ENCODE measurements around the gene CAMK2A. TPM values are rescaled to one million over a fixed set of nuclear protein-coding genes. Genes with fewer than 3 reads are reported as not detected.

CAMK2A gene
- total and polyA plus RNA-seq, 2 donors, result 1.8 to 2.6 TPM

DNA sequence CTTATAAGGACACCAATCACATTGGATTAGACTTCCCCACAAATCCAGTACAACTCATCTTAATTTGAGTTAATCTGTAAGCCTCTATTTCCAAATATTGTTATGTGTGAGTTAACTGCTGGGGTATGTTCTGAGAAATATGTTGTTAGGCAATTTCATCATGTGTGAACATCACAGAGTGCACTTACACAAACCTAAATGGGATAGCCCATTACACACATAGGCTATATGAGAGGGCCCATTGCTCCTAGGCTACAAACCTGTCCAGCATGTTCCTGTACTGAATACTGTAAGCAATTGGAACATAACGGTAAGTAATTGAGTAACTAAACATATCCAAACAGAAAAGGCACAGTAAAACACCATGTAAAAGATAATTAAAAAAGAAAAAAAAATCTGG is 32.2 kb upstream of the CAMK2A start:
- H3K36me3 ChIP-seq (ENCODE audit: insufficient read depth), result no peaks in the 10 kb centered on the region

DNA sequence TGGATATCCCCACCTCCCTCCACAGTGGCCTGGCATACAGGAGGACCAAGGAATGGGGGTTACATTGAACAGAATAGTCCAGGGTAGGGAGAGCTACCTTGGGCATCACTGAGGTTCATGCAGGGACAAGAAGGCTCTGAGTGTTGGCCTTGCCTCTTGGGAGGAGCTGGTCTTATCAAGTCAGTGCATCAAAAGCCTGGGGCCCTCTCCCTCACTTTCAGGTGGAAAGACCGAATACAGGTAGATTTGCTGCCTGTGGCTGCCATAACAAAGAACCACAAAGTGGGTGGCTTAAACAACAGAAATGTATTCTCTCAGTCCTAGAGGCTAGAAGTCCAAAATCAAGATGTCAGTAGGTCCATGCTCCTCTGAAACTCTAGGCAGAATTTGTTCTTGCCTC is 31.6 kb upstream of the CAMK2A start:
- H3K27ac ChIP-seq (ENCODE audit: low read depth), result no peak overlapping the region
- no peak overlapping the region for H3K4me3 ChIP-seq (ENCODE audit: low read depth, low read length)
- DNase-seq (ENCODE audit: extremely low spot score), result no peak
- 88% methylated on average over 1 of the region's 1 CpG for WGBS
- no peaks in the 10 kb centered on the region for H3K4me1 ChIP-seq (ENCODE audit: insufficient read depth)
- no peaks in the 10 kb centered on the region for H3K36me3 ChIP-seq (ENCODE audit: insufficient read depth)

More for the DNA sequence above, 32.2 kb upstream of the CAMK2A start:
- Histone ChIP-seq H3K27ac (ENCODE audit: low read depth) (no peak overlapping the region), H3K4me3 (ENCODE audit: low read depth, low read length) (no peak overlapping the region), H3K4me1 (ENCODE audit: insufficient read depth) (no peaks in the 10 kb centered on the region)
- DNase-seq (ENCODE audit: extremely low spot score), result no peak
- 93% methylated on average over 1 of the region's 1 CpG for WGBS

DNA sequence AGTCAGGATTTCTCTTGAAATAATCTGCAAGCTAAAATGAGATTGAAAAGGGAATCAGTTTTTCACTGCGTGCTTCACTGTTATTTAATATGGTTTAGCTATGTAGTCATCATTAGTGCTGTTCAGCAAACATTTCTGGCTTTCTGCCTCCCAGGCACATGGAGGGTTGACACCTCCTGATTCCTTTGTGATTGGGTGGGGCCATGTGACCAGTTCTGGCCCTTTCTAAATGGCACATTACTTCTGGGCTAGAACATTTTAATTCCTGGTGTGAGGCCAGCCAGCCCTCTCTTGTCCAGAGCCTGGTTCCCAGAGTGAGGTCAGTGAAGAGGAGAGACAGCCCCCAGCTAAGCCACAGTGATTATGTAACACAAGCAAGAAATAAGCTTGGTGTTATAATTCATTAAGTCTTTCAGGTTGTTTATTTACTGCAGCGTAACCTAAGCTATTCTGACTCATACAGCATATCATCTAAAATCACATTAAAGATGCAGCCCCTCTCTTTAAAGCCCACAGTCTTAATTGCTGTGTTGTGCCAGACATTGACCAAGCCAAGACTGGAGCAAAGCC is 30.6 kb upstream of the CAMK2A start:
- WGBS, result 27% methylated on average over 2 of the region's 2 CpGs
- Histone ChIP-seq H3K27ac (ENCODE audit: low read depth) (no peak overlapping the region), H3K4me1 (ENCODE audit: insufficient read depth) (no peaks in the 10 kb centered on the region), H3K4me3 (ENCODE audit: low read depth, low read length) (no peak overlapping the region), H3K36me3 (ENCODE audit: insufficient read depth) (no peaks in the 10 kb centered on the region)
- DNase-seq (ENCODE audit: extremely low spot score), result no peak

DNA sequence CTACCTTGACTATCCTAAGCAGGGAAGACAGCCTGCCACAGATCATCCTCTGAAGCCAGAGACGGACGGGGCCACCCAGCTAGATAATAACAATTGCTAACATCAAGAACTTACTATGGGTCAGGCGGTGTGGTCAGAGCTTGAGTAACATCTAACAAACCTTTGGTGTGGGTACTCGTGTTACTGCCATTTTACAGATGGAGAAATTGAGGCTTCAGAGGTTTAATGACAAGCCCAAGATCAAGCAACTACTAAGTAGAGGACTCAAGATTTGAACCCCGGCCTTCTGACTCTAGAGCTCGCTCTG is 29.9 kb upstream of the CAMK2A start:
- Histone ChIP-seq H3K27ac (ENCODE audit: low read depth) (no peak overlapping the region), H3K36me3 (ENCODE audit: insufficient read depth) (no peaks in the 10 kb centered on the region), H3K4me3 (ENCODE audit: low read depth, low read length) (no peak overlapping the region), H3K4me1 (ENCODE audit: insufficient read depth) (no peaks in the 10 kb centered on the region)
- WGBS, result 92% methylated on average over 6 of the region's 6 CpGs
- no peak for DNase-seq (ENCODE audit: extremely low spot score)

DNA sequence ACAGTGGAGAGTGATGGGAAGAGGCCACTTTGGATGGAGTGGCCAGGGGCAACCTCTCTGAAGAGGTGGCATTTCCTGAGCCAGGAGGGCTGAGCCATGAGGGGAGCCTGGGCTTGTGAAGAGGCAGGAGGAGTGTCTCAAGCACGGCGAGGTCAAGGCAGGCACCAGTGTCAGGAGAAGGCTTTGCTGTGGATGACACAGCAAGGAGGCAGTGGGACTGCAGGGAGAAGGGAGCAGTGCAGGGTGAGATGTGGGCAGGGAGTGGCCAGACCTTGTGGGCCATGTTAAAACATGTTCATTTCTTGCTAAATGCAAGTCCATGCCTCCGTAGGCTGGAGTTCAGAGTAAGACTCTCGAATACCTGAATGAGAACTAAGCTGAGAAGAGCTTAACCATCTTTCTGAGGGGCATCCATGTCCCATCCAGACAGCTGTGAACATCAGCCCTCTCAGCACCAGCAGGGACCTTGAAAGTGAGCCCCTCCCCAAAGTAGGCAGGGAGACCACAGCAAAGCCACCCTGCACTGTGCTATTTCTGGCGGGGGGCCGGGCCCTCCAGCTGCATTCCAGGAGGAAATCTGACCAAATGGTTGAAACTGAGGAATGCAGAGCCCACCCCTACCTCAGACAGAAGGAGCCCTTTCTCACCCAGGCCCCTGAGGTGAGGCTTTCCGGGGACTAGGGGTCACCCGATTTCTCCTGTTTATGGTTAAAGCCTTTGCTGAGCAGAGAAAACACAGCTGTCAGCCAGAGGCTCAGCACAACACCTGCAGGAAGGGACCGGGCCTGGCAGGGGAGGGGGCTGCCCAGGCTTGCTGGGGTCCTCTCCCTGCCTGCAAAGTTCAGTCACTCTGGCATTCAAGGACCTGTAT is 29.3 kb upstream of the CAMK2A start:
- 73% methylated on average over 9 of the region's 9 CpGs for WGBS
- no peak overlapping the region for H3K27ac ChIP-seq (ENCODE audit: low read depth)

DNA sequence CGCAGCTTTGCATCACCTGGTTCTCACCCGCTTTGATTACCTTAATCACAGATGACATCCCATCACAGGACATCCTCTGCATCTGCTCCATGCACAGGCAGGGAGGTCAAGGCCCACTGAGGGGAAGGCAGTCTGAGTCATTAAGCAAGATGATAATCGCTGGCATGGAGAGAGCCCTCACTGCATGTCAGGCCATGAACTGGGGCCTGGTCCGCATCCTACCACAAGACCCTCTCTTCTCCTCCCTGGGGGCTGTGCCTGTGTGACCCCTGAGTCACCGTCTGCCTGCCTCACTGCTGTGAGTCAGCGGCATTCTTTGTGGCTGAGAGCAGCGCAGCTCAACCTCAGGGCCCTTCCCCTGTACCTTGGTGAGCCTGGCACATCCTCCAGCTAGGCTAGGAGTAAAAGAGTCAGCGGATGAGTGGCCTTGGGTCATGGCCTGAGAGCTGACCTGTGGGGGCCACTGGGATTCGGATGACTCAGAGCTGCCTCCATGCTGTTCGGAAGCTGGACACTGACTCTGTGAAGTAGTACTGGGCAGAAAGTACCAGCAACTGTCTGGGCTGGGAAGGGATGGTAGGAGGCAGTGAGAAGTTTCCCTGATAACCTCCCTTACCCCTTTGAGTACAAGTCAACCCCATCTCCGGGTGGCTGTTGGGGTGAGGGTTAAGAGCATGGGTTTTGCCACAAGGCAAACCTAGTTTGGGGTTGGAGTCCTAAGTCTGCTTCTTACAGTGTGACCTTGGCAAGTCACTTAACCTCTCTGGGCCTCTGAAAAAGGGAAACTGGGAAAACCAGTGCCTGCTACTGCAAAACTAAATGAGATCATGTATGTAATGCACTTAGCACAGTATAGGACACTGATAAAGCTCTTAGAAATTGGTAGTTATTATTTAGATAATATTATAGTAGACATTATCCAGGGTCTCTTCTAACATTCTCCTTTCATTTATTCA is 27.8 kb upstream of the CAMK2A start:
- Histone ChIP-seq H3K36me3 (ENCODE audit: insufficient read depth) (no peaks in the 10 kb centered on the region), H3K4me1 (ENCODE audit: insufficient read depth) (no peaks in the 10 kb centered on the region), H3K27ac (ENCODE audit: low read depth) (no peak overlapping the region), H3K4me3 (ENCODE audit: low read depth, low read length) (no peak overlapping the region)
- 70% methylated on average over 11 of the region's 11 CpGs for WGBS
- no peak for DNase-seq (ENCODE audit: extremely low spot score)

More for the DNA sequence above, 29.3 kb upstream of the CAMK2A start:
- no peak for DNase-seq (ENCODE audit: extremely low spot score)
- Histone ChIP-seq H3K36me3 (ENCODE audit: insufficient read depth) (no peaks in the 10 kb centered on the region), H3K4me1 (ENCODE audit: insufficient read depth) (no peaks in the 10 kb centered on the region), H3K4me3 (ENCODE audit: low read depth, low read length) (no peak overlapping the region)

DNA sequence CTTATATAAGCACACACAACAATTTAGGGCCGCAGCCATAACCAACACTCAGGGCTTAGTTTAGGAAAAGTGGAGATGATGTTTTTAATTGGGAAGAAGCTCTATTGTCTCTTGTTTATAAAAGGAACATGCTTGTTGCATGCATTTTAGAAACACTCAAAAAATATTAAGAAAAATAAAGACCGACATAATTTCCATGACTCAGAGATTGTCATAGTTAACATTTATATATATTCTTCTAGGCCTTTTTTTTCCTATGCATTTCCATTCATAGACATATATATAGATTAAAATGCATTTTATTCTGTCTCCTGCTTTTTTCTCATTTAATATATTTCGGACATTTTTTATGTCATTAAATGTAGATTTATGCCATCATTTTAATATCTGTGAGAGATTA is 26.7 kb upstream of the CAMK2A start:
- DNase-seq (ENCODE audit: extremely low spot score), result no peak
- no peaks in the 10 kb centered on the region for H3K36me3 ChIP-seq (ENCODE audit: insufficient read depth)
- no peak overlapping the region for H3K27ac ChIP-seq (ENCODE audit: low read depth)
- H3K4me1 ChIP-seq (ENCODE audit: insufficient read depth), result no peaks in the 10 kb centered on the region
- WGBS, result 91% methylated on average over 3 of the region's 3 CpGs
- no peak overlapping the region for H3K4me3 ChIP-seq (ENCODE audit: low read depth, low read length)

DNA sequence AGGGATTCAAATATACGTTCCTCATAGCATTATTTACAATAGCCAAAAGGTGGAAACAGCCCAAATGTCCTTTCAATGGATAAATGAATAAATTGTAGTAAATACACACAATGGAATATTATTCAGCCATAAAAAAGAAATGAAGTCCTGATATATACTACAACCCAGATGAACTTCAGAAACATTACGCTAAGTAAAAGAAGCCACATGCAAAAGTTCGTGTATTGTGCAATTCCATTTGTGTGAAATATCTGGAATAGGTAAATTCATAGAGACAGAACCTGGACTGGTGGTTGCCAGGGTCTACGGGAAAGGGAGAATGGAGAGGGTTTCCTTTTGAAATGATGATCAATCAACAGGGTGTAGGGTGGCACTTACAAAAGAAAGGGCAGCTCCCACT is 25.7 kb upstream of the CAMK2A start:
- H3K4me1 ChIP-seq (ENCODE audit: insufficient read depth), result no peaks in the 10 kb centered on the region
- WGBS, result 96% methylated on average over 4 of the region's 4 CpGs
- no peak for DNase-seq (ENCODE audit: extremely low spot score)
- H3K4me3 ChIP-seq (ENCODE audit: low read depth, low read length), result no peak overlapping the region
- H3K27ac ChIP-seq (ENCODE audit: low read depth), result no peak overlapping the region
- no peaks in the 10 kb centered on the region for H3K36me3 ChIP-seq (ENCODE audit: insufficient read depth)

DNA sequence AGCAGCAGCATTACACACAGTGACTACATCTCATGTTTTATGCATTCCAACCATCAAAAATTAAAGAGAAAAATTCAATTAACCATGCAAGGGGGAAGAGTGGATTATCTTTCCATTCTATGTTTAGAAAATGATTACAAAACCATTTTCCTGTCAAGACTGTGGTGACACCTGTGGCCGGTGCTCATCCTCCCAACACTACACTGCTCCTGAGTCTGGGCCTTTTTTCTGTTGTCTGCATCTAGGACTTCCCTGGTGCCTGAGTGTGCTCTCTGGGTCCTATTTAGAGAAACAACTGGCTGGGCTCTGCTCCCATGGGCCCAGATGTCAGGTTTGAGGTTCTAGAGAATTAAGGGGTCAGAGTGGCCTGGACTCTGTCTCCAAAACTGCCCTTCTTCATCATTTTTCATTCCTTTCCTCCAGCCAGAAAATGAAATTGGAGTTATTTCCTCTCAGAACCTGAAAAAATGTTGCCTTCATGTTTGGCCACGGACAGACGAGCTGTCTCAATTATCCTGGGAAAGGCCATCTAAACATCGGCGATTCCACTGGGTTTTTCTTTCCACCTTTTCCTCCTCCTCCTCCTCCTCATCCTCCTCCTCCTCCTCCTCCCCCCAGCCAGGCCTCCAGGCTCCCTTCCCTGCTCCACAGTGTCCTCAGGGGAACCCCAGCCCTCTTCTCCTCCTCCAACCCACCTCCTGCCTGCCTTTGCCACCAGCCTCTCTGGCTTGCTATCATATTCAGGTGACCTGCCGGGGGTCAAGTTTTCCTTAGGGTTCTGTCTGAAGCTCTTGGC is 24.5 kb upstream of the CAMK2A start:
- Histone ChIP-seq H3K4me1 (ENCODE audit: insufficient read depth) (no peaks in the 10 kb centered on the region), H3K36me3 (ENCODE audit: insufficient read depth) (no peaks in the 10 kb centered on the region), H3K4me3 (ENCODE audit: low read depth, low read length) (no peak overlapping the region), H3K27ac (ENCODE audit: low read depth) (no peak overlapping the region)
- WGBS, result 69% methylated on average over 6 of the region's 6 CpGs
- DNase-seq (ENCODE audit: extremely low spot score), result no peak

DNA sequence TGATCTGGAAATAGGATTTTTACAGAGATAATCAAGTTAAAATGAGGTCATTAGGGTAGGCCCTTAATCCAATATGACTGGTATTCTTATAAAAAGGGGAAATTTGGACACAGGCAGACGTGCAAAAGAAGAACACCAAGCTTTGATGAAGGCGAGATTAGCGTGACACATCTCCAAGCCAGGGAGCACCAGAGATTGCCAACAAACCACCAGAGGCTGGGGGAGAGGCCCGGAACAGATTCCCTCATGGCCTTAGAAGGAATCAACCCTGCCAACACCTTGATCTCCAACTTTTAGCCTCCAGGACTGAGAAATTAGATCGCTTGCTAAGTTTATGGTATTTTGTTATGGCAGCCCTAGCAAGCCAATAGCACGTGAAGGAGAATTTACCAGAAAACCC is 23.9 kb upstream of the CAMK2A start:
- 70% methylated on average over 6 of the region's 6 CpGs for WGBS
- H3K27ac ChIP-seq (ENCODE audit: low read depth), result no peak overlapping the region
- no peaks in the 10 kb centered on the region for H3K36me3 ChIP-seq (ENCODE audit: insufficient read depth)
- no peak for DNase-seq (ENCODE audit: extremely low spot score)
- no peaks in the 10 kb centered on the region for H3K4me1 ChIP-seq (ENCODE audit: insufficient read depth)
- no peak overlapping the region for H3K4me3 ChIP-seq (ENCODE audit: low read depth, low read length)

DNA sequence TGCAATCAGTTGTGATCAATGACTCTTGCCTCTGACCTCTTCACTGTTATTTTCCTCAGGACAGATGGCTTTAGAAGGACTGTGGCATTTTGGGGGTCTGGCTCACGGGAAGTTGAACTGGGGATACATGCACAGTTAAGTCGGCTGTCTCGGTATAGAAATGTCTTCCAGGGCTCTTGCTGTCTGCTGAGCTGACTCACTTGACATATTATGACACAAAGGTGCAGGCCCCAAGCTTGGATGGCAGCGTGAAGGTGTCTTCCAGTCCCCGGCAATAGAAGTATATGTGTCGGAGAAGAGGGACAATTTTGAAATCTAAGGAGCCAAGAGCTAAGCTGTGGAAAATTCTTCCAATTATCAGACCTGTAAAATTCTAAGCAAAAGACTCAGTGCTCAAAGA is 22.9 kb upstream of the CAMK2A start:
- no peaks in the 10 kb centered on the region for H3K36me3 ChIP-seq (ENCODE audit: insufficient read depth)
- no peak for DNase-seq (ENCODE audit: extremely low spot score)
- no peak overlapping the region for H3K27ac ChIP-seq (ENCODE audit: low read depth)
- H3K4me3 ChIP-seq (ENCODE audit: low read depth, low read length), result no peak overlapping the region
- no peaks in the 10 kb centered on the region for H3K4me1 ChIP-seq (ENCODE audit: insufficient read depth)
- 93% methylated on average over 6 of the region's 6 CpGs for WGBS

DNA sequence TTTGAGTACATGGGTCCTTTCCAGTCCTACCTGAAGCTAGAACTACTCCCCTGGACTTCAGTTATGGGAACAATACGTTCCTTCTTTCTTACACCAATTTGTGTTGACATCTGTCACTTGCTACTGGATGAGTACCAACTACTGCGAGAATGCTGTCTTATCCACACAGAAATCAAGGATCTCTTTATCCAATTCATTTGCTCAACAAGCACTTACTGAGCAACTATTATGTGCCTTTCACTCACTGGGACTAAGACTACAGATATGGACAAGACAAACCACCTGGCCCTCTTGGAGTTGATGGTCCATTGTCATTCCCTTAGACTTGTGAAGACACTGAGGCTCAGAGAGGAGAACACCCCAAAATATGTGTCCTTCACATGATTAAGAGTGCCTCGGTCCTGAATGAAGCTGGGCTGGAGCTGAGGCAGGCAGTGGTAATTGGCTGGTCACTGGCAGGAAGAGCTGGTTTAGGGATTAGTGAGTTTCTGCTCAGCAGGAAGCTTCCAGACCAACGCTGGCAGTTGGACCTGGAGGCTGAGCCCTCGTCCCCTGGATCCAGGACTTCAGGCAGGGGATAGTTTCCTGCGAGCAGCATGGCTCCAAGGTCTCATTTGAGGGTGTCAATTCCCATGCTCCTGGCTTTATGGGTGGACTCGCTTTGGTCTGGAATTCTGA is 21.6 kb upstream of the CAMK2A start:
- DNase-seq (ENCODE audit: extremely low spot score), result no peak

DNA sequence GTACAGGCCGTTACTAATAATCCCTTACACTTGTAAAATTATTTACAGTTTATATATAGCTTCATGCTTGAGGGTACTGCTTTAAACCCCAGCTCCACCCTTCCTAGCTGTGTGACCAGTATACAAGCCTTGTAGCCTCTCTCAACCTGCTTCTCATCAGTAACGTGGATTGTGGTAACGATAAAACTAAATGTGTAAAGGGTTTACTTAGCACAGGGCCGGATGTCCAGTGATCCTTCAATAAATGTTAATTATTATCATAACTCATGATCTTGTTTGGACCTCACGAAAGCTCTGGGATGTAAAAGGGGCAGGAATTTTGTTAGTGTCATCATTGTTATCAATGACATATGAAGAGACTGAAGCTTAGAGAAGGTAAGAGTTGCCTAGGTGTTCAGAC is 20.7 kb upstream of the CAMK2A start:
- DNase-seq (ENCODE audit: extremely low spot score), result no peak
- Histone ChIP-seq H3K36me3 (ENCODE audit: insufficient read depth) (no peaks in the 10 kb centered on the region), H3K4me1 (ENCODE audit: insufficient read depth) (no peaks in the 10 kb centered on the region), H3K4me3 (ENCODE audit: low read depth, low read length) (no peak overlapping the region), H3K27ac (ENCODE audit: low read depth) (no peak overlapping the region)
- 70% methylated on average over 5 of the region's 5 CpGs for whole genome bisulfite sequencing

More for the DNA sequence above, 21.6 kb upstream of the CAMK2A start:
- H3K27ac ChIP-seq (ENCODE audit: low read depth), result no peak overlapping the region
- no peaks in the 10 kb centered on the region for H3K4me1 ChIP-seq (ENCODE audit: insufficient read depth)
- no peak overlapping the region for H3K4me3 ChIP-seq (ENCODE audit: low read depth, low read length)
- no peaks in the 10 kb centered on the region for H3K36me3 ChIP-seq (ENCODE audit: insufficient read depth)
- WGBS, result 89% methylated on average over 7 of the region's 7 CpGs

Data from urinary bladder (tissue), 4 donors.